ENCODE measurements around the gene COMT. TPM values are rescaled to one million over a fixed set of nuclear protein-coding genes. Genes with fewer than 3 reads are reported as not detected.

Gene COMT
- total RNA-seq, 4 donors from 2014 or later = 58.5 to 103 (median 85.3) TPM

DNA sequence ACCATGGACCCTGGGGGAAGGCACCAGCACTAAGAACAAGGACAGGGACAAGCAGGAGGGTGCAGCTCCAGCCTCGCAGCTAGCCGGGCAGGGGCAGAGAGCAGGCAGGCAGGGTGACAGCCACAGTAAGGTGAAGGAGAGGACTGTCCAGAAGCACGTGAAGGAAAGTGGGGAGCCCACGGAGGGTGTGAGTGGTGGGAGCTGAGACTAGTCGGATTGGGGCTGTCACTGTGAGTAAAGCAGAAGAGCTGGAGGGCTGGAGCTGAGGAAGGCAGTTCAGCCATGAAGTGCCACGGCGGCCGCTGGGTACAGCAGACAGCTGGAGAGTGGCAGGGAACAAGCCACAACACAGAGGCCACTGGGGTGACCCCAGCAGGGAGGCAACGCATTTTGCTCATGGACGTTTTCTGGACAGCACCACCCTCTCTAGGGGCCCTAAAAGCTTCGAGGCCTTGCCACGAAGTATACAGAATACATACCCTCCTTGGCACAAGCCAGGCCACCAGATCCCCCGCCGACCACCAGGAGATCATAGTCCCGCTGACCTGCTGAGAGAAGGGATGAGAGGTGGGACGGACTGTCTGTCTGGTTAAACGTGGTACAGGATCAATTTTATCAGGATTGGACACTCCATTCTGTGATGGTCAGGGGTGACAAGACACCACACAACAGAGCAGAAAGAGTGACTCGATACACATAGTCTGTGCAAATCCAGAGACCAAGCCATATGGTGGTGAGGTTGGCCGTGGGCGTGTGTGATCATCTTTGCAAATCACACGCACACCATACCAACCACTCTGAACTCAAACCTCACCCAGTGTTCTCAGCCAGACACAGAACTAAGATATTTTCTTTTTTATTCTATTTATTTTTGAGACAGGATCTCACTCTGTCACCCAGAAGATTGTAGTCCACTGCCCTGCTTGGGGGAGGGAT lies 10.8 kb upstream of the COMT start:
- no peak overlapping the region for H3K27ac ChIP-seq
- no peak for DNase-seq
- TF ChIP-seq, protein P1, sequence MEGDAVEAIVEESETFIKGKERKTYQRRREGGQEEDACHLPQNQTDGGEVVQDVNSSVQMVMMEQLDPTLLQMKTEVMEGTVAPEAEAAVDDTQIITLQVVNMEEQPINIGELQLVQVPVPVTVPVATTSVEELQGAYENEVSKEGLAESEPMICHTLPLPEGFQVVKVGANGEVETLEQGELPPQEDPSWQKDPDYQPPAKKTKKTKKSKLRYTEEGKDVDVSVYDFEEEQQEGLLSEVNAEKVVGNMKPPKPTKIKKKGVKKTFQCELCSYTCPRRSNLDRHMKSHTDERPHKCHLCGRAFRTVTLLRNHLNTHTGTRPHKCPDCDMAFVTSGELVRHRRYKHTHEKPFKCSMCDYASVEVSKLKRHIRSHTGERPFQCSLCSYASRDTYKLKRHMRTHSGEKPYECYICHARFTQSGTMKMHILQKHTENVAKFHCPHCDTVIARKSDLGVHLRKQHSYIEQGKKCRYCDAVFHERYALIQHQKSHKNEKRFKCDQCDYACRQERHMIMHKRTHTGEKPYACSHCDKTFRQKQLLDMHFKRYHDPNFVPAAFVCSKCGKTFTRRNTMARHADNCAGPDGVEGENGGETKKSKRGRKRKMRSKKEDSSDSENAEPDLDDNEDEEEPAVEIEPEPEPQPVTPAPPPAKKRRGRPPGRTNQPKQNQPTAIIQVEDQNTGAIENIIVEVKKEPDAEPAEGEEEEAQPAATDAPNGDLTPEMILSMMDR (IDR thresholded peaks at IDR 0.05) = no peak
- TF ChIP-seq EP300 (IDR thresholded peaks at IDR 0.05; ENCODE audit: low read depth) (no peak), POLR2A (IDR thresholded peaks at IDR 0.05) (no peak), POLR2AphosphoS5 (IDR thresholded peaks at IDR 0.05) (no peak)
- H3K4me3 ChIP-seq = no peak overlapping the region
- in situ Hi-C loops (cut with MboI; ENCODE audit: low pct_ligation_motif_present in 1 of 4, low pct_unique_long_range_greater_than_20kb in 1 of 4, low sequenced_read_pairs in 3 of 4) (no loop called here), intact Hi-C loops (cut with DNase I; ENCODE audit: low total_unique reads) (no loop called here)
- H3K36me3 ChIP-seq = no peaks in the 10 kb centered on the region
- 88% methylated on average over 21 of the region's 21 CpGs; no CpG with 5 or more reads in 1 of the 2 donors for WGBS, 2 donors (ENCODE audit: low coverage in 1 of 2)
- H3K4me1 ChIP-seq = no peaks in the 10 kb centered on the region
- H3K9me3 ChIP-seq = no peaks in the 10 kb centered on the region
- no peaks in the 10 kb centered on the region for H3K27me3 ChIP-seq

- intact Hi-C loops (cut with DNase I; ENCODE audit: low total_unique reads) = no loop called here
- in situ Hi-C loops (cut with MboI; ENCODE audit: low pct_ligation_motif_present in 1 of 4, low pct_unique_long_range_greater_than_20kb in 1 of 4, low sequenced_read_pairs in 3 of 4) = no loop called here
- TF ChIP-seq, protein P1 (IDR thresholded peaks at IDR 0.05) = no peak
- no peak for TF ChIP-seq POLR2A (IDR thresholded peaks at IDR 0.05)
- no peak for TF ChIP-seq EP300 (IDR thresholded peaks at IDR 0.05; ENCODE audit: low read depth)
- no peak for TF ChIP-seq POLR2AphosphoS5 (IDR thresholded peaks at IDR 0.05)
Measured at GRCh38 chr22:19931514-19931913, 10.1 kb upstream of the COMT start.

GRCh38 chr22:19932367-19933206 lies 9.0 kb upstream of the COMT start:
- TF ChIP-seq, protein P1 (IDR thresholded peaks at IDR 0.05) = no peak
- TF ChIP-seq POLR2A (IDR thresholded peaks at IDR 0.05) = no peak
- TF ChIP-seq EP300 (IDR thresholded peaks at IDR 0.05; ENCODE audit: low read depth) = no peak
- TF ChIP-seq POLR2AphosphoS5 (IDR thresholded peaks at IDR 0.05) = no peak
- 72% methylated on average over 12 of the region's 12 CpGs; no CpG with 5 or more reads in 1 of the 2 donors for WGBS, 2 donors (ENCODE audit: low coverage in 1 of 2)
- Histone ChIP-seq H3K4me1 (no peaks in the 10 kb centered on the region), H3K4me3 (no peak overlapping the region), H3K27ac (no peak overlapping the region), H3K9me3 (no peaks in the 10 kb centered on the region), H3K36me3 (no peaks in the 10 kb centered on the region), H3K27me3 (no peaks in the 10 kb centered on the region)
- intact Hi-C loops (cut with DNase I; ENCODE audit: low total_unique reads) (no loop called here), in situ Hi-C loops (cut with MboI; ENCODE audit: low pct_ligation_motif_present in 1 of 4, low pct_unique_long_range_greater_than_20kb in 1 of 4, low sequenced_read_pairs in 3 of 4) (no loop called here)
- no peak for DNase-seq

More at GRCh38 chr22:19931514-19931913, 10.1 kb upstream of the COMT start:
- 89 to 96% methylated on average over 4 to 8 of the region's 8 CpGs for WGBS, 2 donors (ENCODE audit: low coverage in 1 of 2)
- Histone ChIP-seq H3K36me3 (no peaks in the 10 kb centered on the region), H3K27ac (no peak overlapping the region), H3K4me1 (no peaks in the 10 kb centered on the region), H3K27me3 (no peaks in the 10 kb centered on the region), H3K4me3 (no peak overlapping the region), H3K9me3 (no peaks in the 10 kb centered on the region)
- DNase-seq = no peak

Data from transverse colon (tissue), 4 donors.